Heart left ventricle (tissue), 16 donors: ENCODE results near the gene COX7A2. TPM values are rescaled to one million over a fixed set of nuclear protein-coding genes. Genes with fewer than 3 reads are reported as not detected.

Experiments used
- ATAC-seq, 4 donors: fragments of 200-7000 bp; cut with Tn5 transposase; one replicate each; pipeline ENCODE4 v1.9.1; 2020 to 2022; ENCODE audit warnings: moderate library complexity in 4 of 4, mild to moderate bottlenecking in 3 of 4, moderate number of reproducible peaks in 1 of 4
- DNase-seq, 5 donors: peaks; one replicate each; pipeline ENCODE4 v3.0.0-alpha.2; 2020
- H3K27ac ChIP-seq, 12 donors: fragments of 200-600 bp; sonication (generic) in 4 of 12; one replicate each; pipeline versions ENCODE4 v1.5.0 to v1.8.0; 2016 to 2022; ENCODE audit warnings: mild to moderate bottlenecking in 2 of 12
- H3K27me3 ChIP-seq, 9 donors: fragments of 200-600 bp; sonication (generic) in 2 of 9; one replicate each; pipeline versions ENCODE4 v1.5.1 to v1.8.0; 2016 to 2022; ENCODE audit warnings: mild to moderate bottlenecking in 3 of 9
- H3K36me3 ChIP-seq, 9 donors: fragments of 200-600 bp; sonication (generic) in 2 of 9; one replicate each; pipeline versions ENCODE4 v1.5.0 to v1.8.0; 2018 to 2022; ENCODE audit warnings: mild to moderate bottlenecking in 2 of 9
- H3K4me1 ChIP-seq, 12 donors: fragments of 200-600 bp; sonication (generic) in 4 of 12; one replicate each; pipeline versions ENCODE4 v1.5.0 to v1.8.0; 2016 to 2022; ENCODE audit warnings: mild to moderate bottlenecking in 3 of 12
- H3K4me3 ChIP-seq, 12 donors: fragments of 200-600 bp; sonication (generic) in 4 of 12; one replicate each; pipeline versions ENCODE4 v1.5.0 to v1.8.0; 2017 to 2022; ENCODE audit warnings: mild to moderate bottlenecking in 9 of 12, moderate library complexity in 4 of 12
- H3K9me3 ChIP-seq, 12 donors: fragments of 200-600 bp; sonication (generic) in 4 of 12; one replicate each; pipeline versions ENCODE4 v1.5.0 to v1.8.0; 2016 to 2022; ENCODE audit warnings: mild to moderate bottlenecking in 1 of 12
- POLR2A ChIP-seq, 2 donors: fragments of 450-650 bp; IDR thresholded peaks; one replicate each; pipeline ENCODE4 v1.6.1; 2017; ENCODE audit warnings: antibody characterized with exemption in 2 of 2, mild to moderate bottlenecking in 2 of 2, moderate library complexity in 2 of 2
- WGBS, 4 donors: extraction: QIAGEN DNeasy Blood & Tissue Kit in 2 of 4; methylation state at CpG; one replicate each; pipeline versions ENCODE4 v1.1.5 to v1.1.7; 2013 to 2018; 5-methylcytosine and 5-hydroxymethylcytosine counted together
- intact Hi-C, 10 donors: fragments of 100-400 bp; cut with DNase I; formaldehyde crosslinking; loops; one replicate each; pipeline versions ENCODE4 v1.11.1 to v1.14.2; 2022
- polyA plus RNA-seq, 2 donors: library from polyadenylated mRNA; stranded (reverse); fragments of 200-250 nt; gene quantifications; one replicate each; pipeline ENCODE4 v1.2.3, GENCODE V29; 2013
- total RNA-seq, 9 donors: library from RNA; depleted of rRNA in 2 of 9; stranded (reverse); fragments of >200 nt in 2 of 9; fragmentation: NEBNext Ultra II Directional in 3 of 9; extraction: Animal tissue kit (Norgen Biotek cat#: 25700) in 3 of 9; gene quantifications; one replicate each; pipeline versions ENCODE4 v1.1.0 to v1.2.4, GENCODE V29; 2016 to 2023
- TF ChIP-seq, protein P1 (sequence below), 12 donors: fragments of 200-600 bp; sonication (generic) in 4 of 12; IDR thresholded peaks; one replicate each; pipeline versions ENCODE4 v1.5.0 to v1.8.0; 2018 to 2022; ENCODE audit warnings: antibody characterized with exemption in 12 of 12, mild to moderate bottlenecking in 5 of 12
- donor health status: ischemic (EF 13 %, LVEDD 7.1; RV severe dilation, severe dysfunction).
- donor health status: healthy with polysubstance abuse.
- donor health status: DM: no; HTN: yes; CAD: no.
- donor health status: DM: no; HTN: no; CAD: no.
- donor health status: ischemic (EF 25% LVEDD 6.9; RV normal size, moderate dysfunction).
- donor health status: ischemic (EF 25% LVEDD 5.7; RV mildly dilated, moderate dysfunction).
- donor health status: healthy.
- donor health status: DM: yes; HTN: yes; CAD: no.
- donor health status: ischemic (EF 35%, LVEDD 5.7; RV mildly dilated, moderate dysfunction).
- donor health status: nonischemic (EF 11% LVEDD 7.7; RV severe dilation, severe dysfunction).
- donor health status: DM: yes; HTN: yes; CAD: no.
- donor health status: PGD.
- donor health status: ischemic (EF 29% LVEDD 5.4; RV normal size, mild dysfunction).
- donor health status: nonischemic (EF 23%, LVEDD 6.1; RV moderate dilation, normal function).

Gene COX7A2
- total and polyA plus RNA-seq, 11 donors: 646 to 1,466 (median 1,110) TPM

DNA sequence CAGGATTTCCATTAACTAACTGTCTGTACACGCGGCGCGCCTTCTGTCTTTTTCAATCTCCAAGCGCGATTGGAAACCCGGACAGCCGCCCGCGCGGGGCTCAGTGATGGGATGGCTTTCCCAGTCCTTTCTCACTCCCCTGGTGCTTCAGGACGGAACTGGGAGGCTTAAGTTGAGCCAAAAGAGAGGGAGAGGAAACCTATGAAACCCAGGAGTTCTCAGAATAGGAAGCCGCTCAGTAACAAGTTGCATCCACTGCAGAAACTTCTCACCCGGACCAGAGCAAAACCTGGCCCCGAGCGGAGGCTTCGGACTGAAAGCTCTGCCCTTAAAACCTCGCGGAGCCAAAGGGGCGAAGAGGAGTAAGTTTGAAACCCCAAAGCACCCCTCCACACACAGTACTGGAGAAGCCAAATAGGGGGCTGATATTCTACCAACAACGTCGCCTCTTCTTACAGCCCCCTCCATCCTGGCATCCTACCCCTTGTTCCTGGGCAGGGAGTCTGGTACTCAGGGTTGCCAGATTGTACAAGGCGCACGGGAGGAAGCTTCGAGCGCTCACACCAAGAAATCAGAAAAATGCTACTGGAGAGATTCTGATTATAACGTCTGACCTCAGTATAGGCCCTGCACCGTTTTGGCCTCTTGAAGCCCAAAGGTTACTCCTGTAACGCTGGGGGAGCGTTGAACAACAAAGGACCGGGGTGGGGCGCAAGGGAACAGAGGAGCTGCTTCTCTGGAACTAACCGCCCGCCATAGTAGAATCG lies 36.8 kb downstream of the COX7A2 start:
- no peak for TF ChIP-seq POLR2A (IDR thresholded peaks at IDR 0.05)
- TF ChIP-seq, protein P1, sequence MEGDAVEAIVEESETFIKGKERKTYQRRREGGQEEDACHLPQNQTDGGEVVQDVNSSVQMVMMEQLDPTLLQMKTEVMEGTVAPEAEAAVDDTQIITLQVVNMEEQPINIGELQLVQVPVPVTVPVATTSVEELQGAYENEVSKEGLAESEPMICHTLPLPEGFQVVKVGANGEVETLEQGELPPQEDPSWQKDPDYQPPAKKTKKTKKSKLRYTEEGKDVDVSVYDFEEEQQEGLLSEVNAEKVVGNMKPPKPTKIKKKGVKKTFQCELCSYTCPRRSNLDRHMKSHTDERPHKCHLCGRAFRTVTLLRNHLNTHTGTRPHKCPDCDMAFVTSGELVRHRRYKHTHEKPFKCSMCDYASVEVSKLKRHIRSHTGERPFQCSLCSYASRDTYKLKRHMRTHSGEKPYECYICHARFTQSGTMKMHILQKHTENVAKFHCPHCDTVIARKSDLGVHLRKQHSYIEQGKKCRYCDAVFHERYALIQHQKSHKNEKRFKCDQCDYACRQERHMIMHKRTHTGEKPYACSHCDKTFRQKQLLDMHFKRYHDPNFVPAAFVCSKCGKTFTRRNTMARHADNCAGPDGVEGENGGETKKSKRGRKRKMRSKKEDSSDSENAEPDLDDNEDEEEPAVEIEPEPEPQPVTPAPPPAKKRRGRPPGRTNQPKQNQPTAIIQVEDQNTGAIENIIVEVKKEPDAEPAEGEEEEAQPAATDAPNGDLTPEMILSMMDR (IDR thresholded peaks at IDR 0.05): no peak
- DNase-seq: peak in 2 of 5 donors; percentile 25 to 33
- intact Hi-C loops: loop anchor here (5.0 to 10.0 kb wide), 21 partner anchors 312 to 1532 kb away; no protein-coding TSS in a partner anchor
- Histone ChIP-seq H3K4me3 (peak overlapping the region; percentile 19 to 72 (median 58)), H3K9me3 (no peaks in the 10 kb centered on the region), H3K36me3 (no peaks in the 10 kb centered on the region), H3K27me3 (peaks cover 2 to 68% (median 34%) of the 10 kb centered on the region in 9 donors), H3K27ac (peak overlapping the region; percentile 33 to 87 (median 70)), H3K4me1 (peaks cover 0 to 63% (median 24%) of the 10 kb centered on the region in 12 donors)
- ATAC-seq: peak in 1 of 4 donors; percentile 3
- WGBS, 4 donors: 14 to 26% (median 24%) methylated on average over 35 of the region's 35 CpGs

DNA sequence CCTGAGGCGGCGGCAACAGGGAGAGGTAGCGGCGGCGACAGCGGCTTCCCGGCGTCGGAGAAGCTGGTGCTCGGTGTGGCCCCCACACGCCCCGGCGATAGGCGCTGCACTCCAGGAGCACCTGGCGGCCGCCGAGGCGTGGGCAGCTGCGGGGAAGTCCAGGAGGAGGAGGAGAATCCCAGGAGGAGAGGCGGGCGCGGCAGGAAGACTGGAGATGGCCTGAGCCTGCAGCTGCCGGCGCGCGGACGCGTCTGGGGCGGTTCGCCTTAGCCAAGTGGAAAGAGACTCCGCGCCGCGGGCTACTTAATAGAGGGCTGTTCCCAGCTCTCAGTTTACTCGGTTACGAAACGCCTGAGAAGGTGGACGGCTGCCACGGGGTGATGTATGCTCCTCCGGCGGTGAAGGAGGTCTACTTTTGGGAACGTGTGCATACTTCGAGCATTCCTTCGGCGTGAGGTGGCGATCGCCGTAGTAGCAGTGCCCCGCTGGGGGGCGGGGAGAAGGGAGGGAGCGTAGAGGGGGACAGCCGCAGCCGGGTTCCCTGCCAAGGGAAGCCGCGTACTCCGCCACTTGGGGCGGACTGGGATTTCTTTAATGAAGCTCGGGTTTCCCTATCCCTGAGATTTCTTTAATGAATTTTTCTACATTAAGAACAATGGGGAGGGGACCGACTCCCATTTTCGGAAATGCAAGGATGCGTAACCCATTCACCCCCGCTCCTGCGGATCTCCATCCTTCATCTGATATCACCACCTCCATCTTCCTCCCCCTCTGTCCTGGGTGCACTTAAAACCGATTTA lies 37.6 kb downstream of the COX7A2 start, which contains the start of gene COL12A1:
COL12A1 (minus strand) TSS at position 278 of the 800 bp plus-strand sequence. CDS start 3,261 bp downstream, outside the sequence.
- ATAC-seq (peak; percentile 52 to 79 (median 74)), DNase-seq (peak; percentile 85 to 93 (median 91))
- peaks cover 0 to 62% (median 20%) of the 10 kb centered on the region in 12 donors for H3K4me1 ChIP-seq
- peak within 1 kb of the TSS; percentile 19 to 72 (median 58) for H3K4me3 ChIP-seq
- no peaks in the 10 kb centered on the region for H3K9me3 ChIP-seq
- no peaks in the 10 kb centered on the region for H3K36me3 ChIP-seq
- TF ChIP-seq POLR2A (IDR thresholded peaks at IDR 0.05): no peak
- TF ChIP-seq, protein P1 (IDR thresholded peaks at IDR 0.05): peak in 3 of 12 donors; percentile 10 to 13 (median 12)
- 1 to 3% (median 1%) methylated on average over 35 to 64 of the region's 64 CpGs for WGBS, 4 donors
- intact Hi-C loops: loop anchor here (5.0 to 10.0 kb wide), 21 partner anchors 311 to 1531 kb away; no protein-coding TSS in a partner anchor
- H3K27me3 ChIP-seq: peaks cover 2 to 75% (median 34%) of the 10 kb centered on the region in 9 donors
- peak within 1 kb of the TSS; percentile 33 to 87 (median 70) for H3K27ac ChIP-seq

DNA sequence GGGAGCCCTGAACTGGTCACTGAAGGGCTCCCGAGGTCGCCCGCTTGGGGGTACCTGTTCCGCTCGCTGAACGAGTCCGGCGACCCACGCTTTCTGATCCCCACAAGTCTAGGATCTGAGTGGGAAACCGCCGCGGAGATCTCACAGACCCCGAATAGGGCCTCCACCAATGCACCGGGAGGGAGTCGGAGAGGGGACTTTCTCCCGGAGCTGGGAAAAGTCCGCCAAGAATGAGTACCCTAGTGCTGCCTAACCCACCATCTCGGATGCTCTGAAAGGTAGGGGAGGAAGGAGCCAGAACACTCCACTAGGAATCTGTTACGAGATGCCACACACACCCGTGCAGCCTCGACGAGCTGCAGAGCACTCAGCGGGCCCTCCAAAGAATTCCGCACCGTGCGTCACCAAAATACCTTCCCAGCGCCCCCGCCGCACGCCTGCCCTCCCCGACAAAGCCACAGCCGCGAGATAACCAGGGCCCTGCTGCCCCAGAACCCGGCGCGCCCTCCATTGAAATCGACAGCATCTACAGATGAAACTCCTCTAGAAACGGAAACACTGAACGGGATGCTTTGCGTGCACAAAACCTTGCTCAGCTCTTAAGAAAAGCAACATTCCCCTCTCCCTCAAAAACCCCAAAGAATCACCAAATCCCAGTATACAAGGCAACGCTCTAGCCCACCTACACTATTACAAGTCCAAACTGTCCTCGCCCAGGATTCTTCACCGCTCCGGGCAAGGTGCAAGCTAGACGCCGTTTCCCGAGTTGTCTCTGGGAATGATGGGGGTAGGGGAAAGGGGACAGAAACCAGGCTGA lies 38.4 kb downstream of the COX7A2 start:
- no peaks in the 10 kb centered on the region for H3K9me3 ChIP-seq
- no peaks in the 10 kb centered on the region for H3K36me3 ChIP-seq
- H3K4me3 ChIP-seq: peak overlapping the region; percentile 19 to 72 (median 58)
- H3K27ac ChIP-seq: peak overlapping the region; percentile 9 to 87 (median 70)
- DNase-seq (peak in 3 of 5 donors; percentile 36 to 54 (median 36)), ATAC-seq (peak in 2 of 4 donors; percentile 2 to 3)
- peaks cover 2 to 80% (median 34%) of the 10 kb centered on the region in 9 donors for H3K27me3 ChIP-seq
- intact Hi-C loops: loop anchor here (5.0 to 10.0 kb wide), 21 partner anchors 310 to 1530 kb away; no protein-coding TSS in a partner anchor
- TF ChIP-seq, protein P1 (IDR thresholded peaks at IDR 0.05): peak in 1 of 12 donors; percentile 4
- TF ChIP-seq POLR2A (IDR thresholded peaks at IDR 0.05): no peak
- peaks cover 0 to 62% (median 20%) of the 10 kb centered on the region in 12 donors for H3K4me1 ChIP-seq
- 1 to 2% (median 1%) methylated on average over 37 to 47 of the region's 47 CpGs for WGBS, 4 donors
